ENCODE data around the gene OTUD6A. TPM values are rescaled to one million over a fixed set of nuclear protein-coding genes. Genes with fewer than 3 reads are reported as not detected.

OTUD6A gene
- total RNA-seq, 4 donors from 2014 or later = not detected

GRCh38 chrX:70038951-70039350 is 23.3 kb upstream of the OTUD6A start:
- no peaks in the 10 kb centered on the region for H3K4me1 ChIP-seq
- no peaks in the 10 kb centered on the region for H3K36me3 ChIP-seq
- H3K9me3 ChIP-seq = no peaks in the 10 kb centered on the region
- intact Hi-C loops (cut with DNase I; ENCODE audit: low total_unique reads) = no loop called here
- TF ChIP-seq, protein P1, sequence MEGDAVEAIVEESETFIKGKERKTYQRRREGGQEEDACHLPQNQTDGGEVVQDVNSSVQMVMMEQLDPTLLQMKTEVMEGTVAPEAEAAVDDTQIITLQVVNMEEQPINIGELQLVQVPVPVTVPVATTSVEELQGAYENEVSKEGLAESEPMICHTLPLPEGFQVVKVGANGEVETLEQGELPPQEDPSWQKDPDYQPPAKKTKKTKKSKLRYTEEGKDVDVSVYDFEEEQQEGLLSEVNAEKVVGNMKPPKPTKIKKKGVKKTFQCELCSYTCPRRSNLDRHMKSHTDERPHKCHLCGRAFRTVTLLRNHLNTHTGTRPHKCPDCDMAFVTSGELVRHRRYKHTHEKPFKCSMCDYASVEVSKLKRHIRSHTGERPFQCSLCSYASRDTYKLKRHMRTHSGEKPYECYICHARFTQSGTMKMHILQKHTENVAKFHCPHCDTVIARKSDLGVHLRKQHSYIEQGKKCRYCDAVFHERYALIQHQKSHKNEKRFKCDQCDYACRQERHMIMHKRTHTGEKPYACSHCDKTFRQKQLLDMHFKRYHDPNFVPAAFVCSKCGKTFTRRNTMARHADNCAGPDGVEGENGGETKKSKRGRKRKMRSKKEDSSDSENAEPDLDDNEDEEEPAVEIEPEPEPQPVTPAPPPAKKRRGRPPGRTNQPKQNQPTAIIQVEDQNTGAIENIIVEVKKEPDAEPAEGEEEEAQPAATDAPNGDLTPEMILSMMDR (IDR thresholded peaks at IDR 0.05) = no peak
- no peak for TF ChIP-seq POLR2A (IDR thresholded peaks at IDR 0.05)
- H3K27me3 ChIP-seq = no peaks in the 10 kb centered on the region
- no peak for DNase-seq
- no peak overlapping the region for H3K4me3 ChIP-seq
- no peak overlapping the region for H3K27ac ChIP-seq

- intact Hi-C loops (cut with DNase I; ENCODE audit: low total_unique reads) = no loop called here
- no peaks in the 10 kb centered on the region for H3K27me3 ChIP-seq
- H3K9me3 ChIP-seq = no peaks in the 10 kb centered on the region
- no peak overlapping the region for H3K4me3 ChIP-seq
- no peak overlapping the region for H3K27ac ChIP-seq
- no peaks in the 10 kb centered on the region for H3K36me3 ChIP-seq
- H3K4me1 ChIP-seq = no peaks in the 10 kb centered on the region
- TF ChIP-seq, protein P1 (IDR thresholded peaks at IDR 0.05) = no peak
- no peak for TF ChIP-seq POLR2A (IDR thresholded peaks at IDR 0.05)
- DNase-seq = no peak
These were observed 22.5 kb upstream of the OTUD6A start for GRCh38 chrX:70039758-70040157.

DNA sequence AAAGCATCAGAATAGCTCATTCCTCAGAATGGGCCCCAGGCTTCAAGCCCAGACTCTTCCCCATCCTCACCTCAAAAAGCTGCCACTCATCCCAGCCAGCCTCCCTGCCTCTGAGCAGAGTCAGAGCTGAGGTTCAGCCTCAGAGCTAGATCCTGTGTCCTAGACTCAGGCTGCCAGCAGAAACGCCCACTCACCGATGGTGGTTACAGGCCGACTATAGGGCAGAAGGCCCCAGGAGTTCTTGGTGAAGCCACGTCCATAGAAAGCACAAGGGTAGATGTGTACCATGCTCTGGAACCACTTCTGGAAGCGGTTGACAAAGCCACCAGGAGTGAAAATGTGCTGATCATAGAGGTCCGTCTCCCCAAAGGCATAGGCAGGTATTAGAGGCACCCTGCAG is 20.3 kb upstream of the OTUD6A start:
- Histone ChIP-seq H3K27me3 (no peaks in the 10 kb centered on the region), H3K27ac (no peak overlapping the region), H3K4me3 (no peak overlapping the region), H3K4me1 (no peaks in the 10 kb centered on the region), H3K9me3 (no peaks in the 10 kb centered on the region), H3K36me3 (no peaks in the 10 kb centered on the region)
- DNase-seq = no peak
- intact Hi-C loops (cut with DNase I; ENCODE audit: low total_unique reads) = no loop called here
- no peak for TF ChIP-seq POLR2A (IDR thresholded peaks at IDR 0.05)
- TF ChIP-seq, protein P1 (IDR thresholded peaks at IDR 0.05) = no peak

DNA sequence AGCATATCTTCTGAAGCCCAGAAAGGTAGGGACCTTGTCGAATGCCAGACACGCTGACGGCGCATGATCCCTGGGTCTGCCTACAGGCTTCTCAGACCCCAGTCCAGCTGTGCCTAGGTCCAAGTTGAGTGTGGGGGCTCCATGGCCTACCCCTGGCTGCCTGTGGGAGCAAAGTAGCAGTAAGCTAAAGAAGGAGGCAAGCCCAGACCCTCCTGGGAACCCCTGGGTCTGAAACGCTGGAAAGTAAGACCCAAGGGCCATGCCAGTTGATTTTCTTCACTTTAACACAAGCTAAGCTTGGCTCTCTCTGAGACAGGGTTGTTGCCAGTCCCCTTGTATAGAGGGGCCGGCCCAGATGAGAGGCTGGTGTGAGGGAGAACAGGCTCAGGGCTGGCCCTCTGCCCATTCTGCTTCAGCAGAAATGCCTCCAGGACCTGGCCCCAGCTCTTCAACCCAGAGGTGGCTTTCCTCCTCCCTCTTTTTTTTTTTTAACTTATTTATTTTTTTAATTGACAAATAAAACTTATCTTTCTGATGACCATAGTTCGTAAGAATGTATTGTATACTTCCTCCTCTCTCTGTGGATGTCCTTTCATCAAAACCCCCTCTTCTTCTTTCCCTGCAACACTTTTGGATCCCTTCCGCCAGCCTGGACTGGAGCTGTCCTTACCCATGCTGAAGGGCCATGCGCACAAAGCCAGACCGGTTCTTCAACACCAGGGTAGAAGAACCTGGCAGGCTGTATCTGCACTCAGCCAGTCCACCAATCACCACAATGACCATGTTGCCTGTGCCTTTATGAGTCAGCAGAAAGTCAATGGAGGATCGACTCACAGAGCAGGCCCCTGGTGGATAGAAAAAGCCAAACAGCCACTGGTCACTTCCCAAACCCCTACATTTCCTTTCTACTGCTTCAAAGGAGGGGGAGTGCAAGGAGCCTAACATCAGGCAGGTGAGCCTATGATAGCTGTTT is 19.6 kb upstream of the OTUD6A start:
- no peak for DNase-seq
- intact Hi-C loops (cut with DNase I; ENCODE audit: low total_unique reads) = no loop called here
- no peaks in the 10 kb centered on the region for H3K4me1 ChIP-seq
- TF ChIP-seq POLR2A (IDR thresholded peaks at IDR 0.05) = no peak
- TF ChIP-seq, protein P1 (IDR thresholded peaks at IDR 0.05) = no peak
- H3K36me3 ChIP-seq = no peaks in the 10 kb centered on the region
- no peaks in the 10 kb centered on the region for H3K27me3 ChIP-seq
- no peaks in the 10 kb centered on the region for H3K9me3 ChIP-seq
- H3K4me3 ChIP-seq = no peak overlapping the region
- H3K27ac ChIP-seq = no peak overlapping the region

GRCh38 chrX:70043685-70044084 is 18.6 kb upstream of the OTUD6A start:
- no peaks in the 10 kb centered on the region for H3K9me3 ChIP-seq
- H3K4me1 ChIP-seq = no peaks in the 10 kb centered on the region
- no peaks in the 10 kb centered on the region for H3K27me3 ChIP-seq
- no peak for DNase-seq
- intact Hi-C loops (cut with DNase I; ENCODE audit: low total_unique reads) = no loop called here
- no peaks in the 10 kb centered on the region for H3K36me3 ChIP-seq
- TF ChIP-seq POLR2A (IDR thresholded peaks at IDR 0.05) = no peak
- TF ChIP-seq, protein P1 (IDR thresholded peaks at IDR 0.05) = no peak
- H3K27ac ChIP-seq = no peak overlapping the region
- H3K4me3 ChIP-seq = no peak overlapping the region

Data from uterus (tissue), 4 donors.